Stimulated activated CD4-positive, alpha-beta T cell treated with anti-CD3 and anti-CD28 coated beads, Interleukin-4, amount 100 ng/mL, for 1 hour (primary cell): Measurements from ENCODE around the gene RNF224.

ENCODE experiments used
- DNase-seq: peaks from one replicate; pipeline ENCODE4 v3.0.0-alpha.2; 2020

The RNF224 gene

GRCh38 chr9:137192859-137193258 lies 34.4 kb upstream of the RNF224 start:
- no peak for DNase-seq

- no peak for DNase-seq
These were observed 33.5 kb upstream of the RNF224 start for GRCh38 chr9:137193771-137194170.

GRCh38 chr9:137194388-137194787 lies 32.9 kb upstream of the RNF224 start:
- no peak for DNase-seq

- no peak for DNase-seq
These were observed 32.4 kb upstream of the RNF224 start for GRCh38 chr9:137194909-137195308.

GRCh38 chr9:137195525-137196220 lies 31.6 kb upstream of the RNF224 start:
- no peak for DNase-seq

GRCh38 chr9:137198051-137198901 lies 29.0 kb upstream of the RNF224 start:
- no peak for DNase-seq

- DNase-seq: no peak
These were observed 28.4 kb upstream of the RNF224 start for GRCh38 chr9:137198902-137199283.

- no peak for DNase-seq
These were observed 27.7 kb upstream of the RNF224 start for GRCh38 chr9:137199411-137200121.

- peak; percentile 98 for DNase-seq
These were observed 26.7 kb upstream of the RNF224 start, which contains the start of gene TPRN for GRCh38 chr9:137200311-137201204. Gene TPRN, minus strand, starts transcription at chr9:137200741. Its CDS starts 30 bp downstream, at chr9:137200711.

- DNase-seq: no peak
These were observed 26.0 kb upstream of the RNF224 start for GRCh38 chr9:137201205-137201868.

GRCh38 chr9:137202966-137203365 lies 24.3 kb upstream of the RNF224 start:
- no peak for DNase-seq

- no peak for DNase-seq
These were observed 22.6 kb upstream of the RNF224 start for GRCh38 chr9:137204731-137205125.

- DNase-seq: peak; percentile 95
These were observed 21.9 kb upstream of the RNF224 start, which contains the start of the genes NDOR1 and TMEM203 for GRCh38 chr9:137205126-137206069. Gene NDOR1, plus strand, starts transcription at chr9:137205700. Its CDS starts 78 bp downstream, at chr9:137205778. Gene TMEM203, minus strand, starts transcription at chr9:137205648. Its CDS starts 234 bp downstream, at chr9:137205414.

GRCh38 chr9:137206602-137207001 lies 20.7 kb upstream of the RNF224 start:
- no peak for DNase-seq

- no peak for DNase-seq
These were observed 15.8 kb upstream of the RNF224 start for GRCh38 chr9:137211532-137211931.

GRCh38 chr9:137212520-137212919 lies 14.8 kb upstream of the RNF224 start:
- DNase-seq: no peak

- DNase-seq: no peak
These were observed 13.9 kb upstream of the RNF224 start for GRCh38 chr9:137213160-137214060.

GRCh38 chr9:137214620-137215019 lies 12.7 kb upstream of the RNF224 start:
- no peak for DNase-seq
